NB4 (cell line): ENCODE results near the gene RNF32.
"Not testable (repeated sequence)": the region's sequence is repeated elsewhere in the genome, so short reads cannot be mapped to it uniquely, and the experiment has no call there.

ENCODE experiments used
- DNase-seq: peaks from one replicate; pipeline ENCODE4 v3.0.0; 2010; ENCODE audit warnings: low read depth
- H3K4me3 ChIP-seq: one replicate; pipeline ENCODE4 v1.5.1; 2011; ENCODE audit warnings: mild to moderate bottlenecking, low read depth, low read length, moderate library complexity
- MYC ChIP-seq: IDR thresholded peaks from 2 replicates; pipeline ENCODE4 v1.6.1; 2011; ENCODE audit warnings: low read depth, low read length
- POLR2A ChIP-seq: IDR thresholded peaks from 2 replicates; pipeline ENCODE4 v1.6.1; 2011; ENCODE audit warnings: mild to moderate bottlenecking; ENCODE audit not compliant: insufficient read length; ENCODE audit errors: extremely low read depth
- TF ChIP-seq, protein P1 (sequence below): IDR thresholded peaks from one replicate; pipeline ENCODE4 v1.5.1; 2012; ENCODE audit warnings: low read depth, low read length
- TF ChIP-seq, protein P2 (sequence below): IDR thresholded peaks from 2 replicates; pipeline ENCODE4 v1.6.1; 2011; ENCODE audit warnings: low read depth, low read length

RNF32 gene

DNA sequence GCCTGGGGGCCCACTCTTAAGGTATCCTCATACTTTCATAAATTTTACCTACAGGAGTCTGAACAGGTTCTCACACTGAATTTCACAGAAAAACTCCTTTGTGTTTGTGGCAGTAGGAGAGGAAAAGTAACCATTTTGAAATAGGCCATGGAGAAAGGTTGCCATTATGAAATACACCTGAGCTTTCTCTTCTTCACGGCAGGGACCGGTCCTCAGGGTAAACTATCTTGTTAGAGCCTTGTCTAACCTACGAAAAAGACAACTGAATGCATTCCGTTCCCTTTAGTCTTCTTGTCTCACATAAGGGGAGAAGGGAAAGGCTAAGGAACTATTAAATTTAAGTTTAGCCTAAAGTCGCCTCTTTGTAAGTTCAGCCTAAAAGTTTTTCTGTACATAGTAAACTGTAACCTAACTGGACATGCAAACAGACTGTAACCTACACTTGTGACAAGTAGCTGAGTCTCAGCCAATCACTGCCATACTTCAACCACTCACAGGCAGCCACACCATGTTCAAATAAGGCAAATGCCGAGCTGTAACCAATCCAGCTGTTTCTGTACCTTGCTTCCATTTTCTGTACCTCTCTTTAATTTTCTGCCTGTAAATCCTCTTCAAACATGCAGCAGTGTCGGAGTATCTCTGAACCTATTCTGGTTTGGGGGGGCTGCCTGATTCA is 14.2 kb upstream of the RNF32 start:
- no peak for TF ChIP-seq POLR2A
- TF ChIP-seq, protein P1, sequence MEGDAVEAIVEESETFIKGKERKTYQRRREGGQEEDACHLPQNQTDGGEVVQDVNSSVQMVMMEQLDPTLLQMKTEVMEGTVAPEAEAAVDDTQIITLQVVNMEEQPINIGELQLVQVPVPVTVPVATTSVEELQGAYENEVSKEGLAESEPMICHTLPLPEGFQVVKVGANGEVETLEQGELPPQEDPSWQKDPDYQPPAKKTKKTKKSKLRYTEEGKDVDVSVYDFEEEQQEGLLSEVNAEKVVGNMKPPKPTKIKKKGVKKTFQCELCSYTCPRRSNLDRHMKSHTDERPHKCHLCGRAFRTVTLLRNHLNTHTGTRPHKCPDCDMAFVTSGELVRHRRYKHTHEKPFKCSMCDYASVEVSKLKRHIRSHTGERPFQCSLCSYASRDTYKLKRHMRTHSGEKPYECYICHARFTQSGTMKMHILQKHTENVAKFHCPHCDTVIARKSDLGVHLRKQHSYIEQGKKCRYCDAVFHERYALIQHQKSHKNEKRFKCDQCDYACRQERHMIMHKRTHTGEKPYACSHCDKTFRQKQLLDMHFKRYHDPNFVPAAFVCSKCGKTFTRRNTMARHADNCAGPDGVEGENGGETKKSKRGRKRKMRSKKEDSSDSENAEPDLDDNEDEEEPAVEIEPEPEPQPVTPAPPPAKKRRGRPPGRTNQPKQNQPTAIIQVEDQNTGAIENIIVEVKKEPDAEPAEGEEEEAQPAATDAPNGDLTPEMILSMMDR, result no peak
- TF ChIP-seq, protein P2, sequence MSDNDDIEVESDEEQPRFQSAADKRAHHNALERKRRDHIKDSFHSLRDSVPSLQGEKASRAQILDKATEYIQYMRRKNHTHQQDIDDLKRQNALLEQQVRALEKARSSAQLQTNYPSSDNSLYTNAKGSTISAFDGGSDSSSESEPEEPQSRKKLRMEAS, result no peak
- no peak for TF ChIP-seq MYC
- DNase-seq, result no peak
- H3K4me3 ChIP-seq, result no peak overlapping the region

- TF ChIP-seq POLR2A, result no peak
- TF ChIP-seq MYC, result no peak
- TF ChIP-seq, protein P2, result no peak
- TF ChIP-seq, protein P1, result no peak
- H3K4me3 ChIP-seq, result no peak overlapping the region
- no peak for DNase-seq
Measured at GRCh38 chr7:156628562-156628961, 12.0 kb upstream of the RNF32 start.

DNA sequence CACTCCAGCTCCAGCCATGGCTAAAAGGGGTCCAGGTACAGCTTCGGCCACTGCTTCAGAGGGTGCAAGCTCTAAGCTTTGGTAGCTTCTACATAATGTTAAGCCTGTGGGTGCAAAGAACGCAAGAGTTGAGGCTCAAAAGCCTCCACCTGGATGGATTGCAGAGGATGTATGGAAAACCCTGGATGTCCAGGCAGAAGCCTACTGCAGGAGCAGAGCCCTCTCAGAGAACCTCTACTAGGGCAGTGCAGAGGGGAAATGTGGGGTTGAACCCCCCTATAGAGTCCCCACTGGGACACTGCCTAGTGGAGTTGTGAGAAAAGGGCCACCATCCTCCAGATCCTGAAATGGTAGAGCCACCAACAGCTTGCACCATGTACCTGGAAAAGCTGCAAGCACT is 10.7 kb upstream of the RNF32 start:
- no peak for TF ChIP-seq POLR2A
- TF ChIP-seq, protein P2, result no peak
- TF ChIP-seq, protein P1, result no peak
- no peak for TF ChIP-seq MYC
- no peak for DNase-seq
- H3K4me3 ChIP-seq, result no peak overlapping the region

DNA sequence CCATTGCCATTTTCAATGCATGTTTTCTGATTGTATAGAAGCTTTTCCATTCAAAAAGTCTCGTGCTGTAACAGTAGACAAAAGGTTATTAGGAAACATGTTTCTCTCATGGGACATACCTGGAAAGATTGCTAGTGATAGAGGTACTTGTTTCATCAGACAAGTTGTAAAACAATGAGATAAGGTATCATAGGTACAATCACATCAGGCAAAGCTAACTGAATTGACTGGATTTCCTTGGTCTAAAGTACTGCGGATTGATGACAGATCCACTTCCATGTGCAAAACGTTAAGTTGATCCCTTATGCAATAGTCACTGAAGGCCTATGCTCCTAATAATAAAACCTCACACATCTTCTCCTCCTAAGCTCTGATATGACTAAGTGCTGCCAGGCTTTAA is 6.5 kb upstream of the RNF32 start:
- TF ChIP-seq, protein P2, result no peak
- TF ChIP-seq, protein P1, result no peak
- no peak for TF ChIP-seq POLR2A
- no peak for TF ChIP-seq MYC
- no peak for DNase-seq
- no peak overlapping the region for H3K4me3 ChIP-seq

DNA sequence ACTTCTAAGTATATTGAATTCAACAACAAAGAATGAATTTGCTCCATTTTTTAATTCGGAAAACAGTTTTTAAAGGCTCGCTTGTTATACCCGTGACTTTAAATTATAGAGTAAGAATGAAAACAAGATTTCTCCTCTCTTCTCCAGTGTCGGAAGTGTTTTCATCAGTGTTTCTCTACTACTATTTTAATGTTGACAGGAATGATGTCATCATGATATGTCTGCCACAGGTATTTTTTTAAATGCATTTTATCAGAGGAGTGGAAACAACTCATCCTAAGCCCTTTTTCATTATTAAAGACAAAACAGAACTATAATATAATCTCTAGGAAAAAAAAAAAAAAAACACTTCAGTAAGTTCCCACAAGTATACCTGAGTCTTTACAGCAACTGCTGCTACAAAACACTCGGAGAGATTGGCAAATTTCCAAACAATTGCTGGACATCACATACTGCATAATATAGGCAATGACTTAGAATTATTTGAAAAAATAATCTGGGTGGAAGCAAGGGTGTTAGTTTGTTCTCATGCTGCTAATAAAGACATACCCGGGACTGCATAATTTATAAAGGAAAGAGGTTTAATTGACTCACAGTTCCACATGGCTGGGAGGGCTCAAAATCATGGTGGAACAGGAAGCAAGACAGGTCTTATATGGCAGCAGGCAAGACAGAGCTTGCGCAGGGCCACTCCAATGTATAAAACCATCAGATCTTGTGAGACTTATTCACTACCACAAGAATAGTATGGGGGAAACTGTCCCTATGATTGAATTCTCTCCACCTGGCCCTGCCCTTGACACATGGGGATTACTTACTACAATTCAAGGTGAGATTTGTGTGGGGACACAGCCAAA is 4.8 kb upstream of the RNF32 start:
- no peak for DNase-seq
- H3K4me3 ChIP-seq, result no peak overlapping the region
- TF ChIP-seq MYC, result no peak
- TF ChIP-seq, protein P1, result no peak
- TF ChIP-seq, protein P2, result no peak
- TF ChIP-seq POLR2A, result no peak

GRCh38 chr7:156637093-156637492 is 3.5 kb upstream of the RNF32 start:
- DNase-seq, result not testable (repeated sequence)
- peak overlapping the region; percentile 15 for H3K4me3 ChIP-seq
